ENCODE results near the gene GLI3.

- TF ChIP-seq MAX (IDR thresholded peaks at IDR 0.05), result no peak
- TF ChIP-seq RNF2 (IDR thresholded peaks at IDR 0.05; ENCODE audit: borderline replicate concordance, low read depth), result no peak
- no peak for TF ChIP-seq CTCF (IDR thresholded peaks at IDR 0.05)
- TF ChIP-seq CEBPB (IDR thresholded peaks at IDR 0.05), result no peak
- no peak for TF ChIP-seq SMC3 (IDR thresholded peaks at IDR 0.05)
- no peak for TF ChIP-seq MYC (IDR thresholded peaks at IDR 0.05; ENCODE audit: borderline replicate concordance, low read length)
- no peak for TF ChIP-seq E2F6 (IDR thresholded peaks at IDR 0.05; ENCODE audit: borderline replicate concordance, low read depth)
- no peak for TF ChIP-seq TFCP2L1 (CRISPR knock-in tag; IDR thresholded peaks at IDR 0.05)
- no peak for TF ChIP-seq HMGXB4 (CRISPR knock-in tag; IDR thresholded peaks at IDR 0.05; ENCODE audit: borderline replicate concordance)
- no peak for TF ChIP-seq POLR2A (IDR thresholded peaks at IDR 0.05; ENCODE audit: low read length)
- TF ChIP-seq EP300 (IDR thresholded peaks at IDR 0.05), result no peak
Measured at GRCh38 chr7:42167631-42168236, 69.3 kb downstream of the GLI3 start.
